Bronchial epithelial cell (primary cell): ENCODE measurements around the gene CSF3. TPM values are rescaled to one million over a fixed set of nuclear protein-coding genes. Genes with fewer than 3 reads are reported as not detected.

Experiments
- DNase-seq: peaks from one replicate; pipeline ENCODE4 v3.0.0-alpha.2; 2010; ENCODE audit warnings: low read depth
- FAIRE-seq: peaks from 2 replicates; lab custom pipeline; 2011; peaks lifted over from hg19 to GRCh38; lab: Jason Lieb, UNC
- H3K27me3 ChIP-seq: 2 replicates; pipeline ENCODE4 v1.5.1; 2011; ENCODE audit warnings: low read length; ENCODE audit not compliant: control insufficient read depth, insufficient read depth
- H3K36me3 ChIP-seq: 2 replicates; pipeline ENCODE4 v1.5.1; 2011; ENCODE audit warnings: low read length; ENCODE audit not compliant: control insufficient read depth, insufficient read depth
- H3K4me3 ChIP-seq: 2 replicates; pipeline ENCODE4 v1.5.1; 2011; ENCODE audit warnings: mild to moderate bottlenecking, low read depth, low read length, control low read depth
- CTCF ChIP-seq: IDR thresholded peaks from 2 replicates; pipeline ENCODE4 v1.5.1; 2011; ENCODE audit warnings: mild to moderate bottlenecking, moderate library complexity, low read length, control low read depth, inconsistent platforms; ENCODE audit not compliant: insufficient read depth, severe bottlenecking
- total RNA-seq: library from RNA; depleted of rRNA; stranded (reverse); fragments of >200 nt; gene quantifications from 2 replicates; pipeline ENCODE4 v1.2.1, GENCODE V29; 2014

CSF3 gene
- total RNA-seq, 1 donor from 2014 or later = under 0.01 TPM

DNA sequence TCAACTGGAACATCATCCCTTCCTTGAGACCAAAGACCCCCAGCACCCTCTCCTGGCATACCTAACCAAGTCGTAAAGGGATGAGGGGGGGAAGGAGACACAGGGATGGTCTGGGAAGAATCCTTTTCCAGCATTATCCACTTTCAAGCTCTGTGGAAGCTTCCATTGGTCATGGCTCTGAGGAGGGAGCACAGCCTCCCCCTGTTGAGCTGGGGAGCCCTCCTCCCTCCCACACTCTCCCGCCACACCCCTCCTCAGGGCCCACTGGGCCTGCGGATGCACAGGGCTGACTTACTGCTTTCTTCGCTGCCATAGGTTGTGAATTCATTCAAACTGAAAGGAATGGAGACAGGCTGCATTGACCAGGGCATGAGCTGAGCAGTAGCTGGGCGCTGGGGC is 12.4 kb downstream of the CSF3 start:
- Histone ChIP-seq H3K36me3 (peaks cover 15% of the 10 kb centered on the region), H3K27me3 (no peaks in the 10 kb centered on the region), H3K4me3 (no peak overlapping the region)
- DNase-seq = no peak
- no peak for TF ChIP-seq CTCF
- no peak for FAIRE-seq

DNA sequence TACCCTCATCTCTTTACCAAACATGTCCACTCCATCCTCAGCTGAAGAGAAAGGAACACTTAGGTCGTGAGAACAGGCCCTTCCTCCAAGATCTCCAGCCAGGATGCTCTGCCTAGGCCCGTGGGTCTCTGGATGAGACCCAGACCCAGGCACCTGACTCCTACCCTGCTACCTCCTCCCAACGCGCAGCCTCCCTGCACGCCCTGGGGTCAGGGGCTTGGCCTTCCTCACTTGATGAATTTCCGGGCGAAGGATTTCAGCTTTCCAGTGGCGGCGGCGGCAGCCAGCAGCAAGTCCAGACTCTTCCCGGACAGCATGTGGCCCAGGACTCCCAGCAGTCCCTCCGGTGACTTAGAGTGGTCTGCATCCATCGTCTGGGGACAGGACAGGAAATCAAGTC is 13.4 kb downstream of the CSF3 start:
- no peaks in the 10 kb centered on the region for H3K27me3 ChIP-seq
- TF ChIP-seq CTCF = no peak
- H3K36me3 ChIP-seq = peaks cover 21% of the 10 kb centered on the region
- H3K4me3 ChIP-seq = no peak overlapping the region
- no peak for DNase-seq
- FAIRE-seq = no peak

GRCh38 chr17:40031706-40032105 is 16.5 kb downstream of the CSF3 start:
- DNase-seq = no peak
- Histone ChIP-seq H3K27me3 (no peaks in the 10 kb centered on the region), H3K36me3 (peaks cover 33% of the 10 kb centered on the region), H3K4me3 (no peak overlapping the region)
- FAIRE-seq = peak; percentile 36
- no peak for TF ChIP-seq CTCF

DNA sequence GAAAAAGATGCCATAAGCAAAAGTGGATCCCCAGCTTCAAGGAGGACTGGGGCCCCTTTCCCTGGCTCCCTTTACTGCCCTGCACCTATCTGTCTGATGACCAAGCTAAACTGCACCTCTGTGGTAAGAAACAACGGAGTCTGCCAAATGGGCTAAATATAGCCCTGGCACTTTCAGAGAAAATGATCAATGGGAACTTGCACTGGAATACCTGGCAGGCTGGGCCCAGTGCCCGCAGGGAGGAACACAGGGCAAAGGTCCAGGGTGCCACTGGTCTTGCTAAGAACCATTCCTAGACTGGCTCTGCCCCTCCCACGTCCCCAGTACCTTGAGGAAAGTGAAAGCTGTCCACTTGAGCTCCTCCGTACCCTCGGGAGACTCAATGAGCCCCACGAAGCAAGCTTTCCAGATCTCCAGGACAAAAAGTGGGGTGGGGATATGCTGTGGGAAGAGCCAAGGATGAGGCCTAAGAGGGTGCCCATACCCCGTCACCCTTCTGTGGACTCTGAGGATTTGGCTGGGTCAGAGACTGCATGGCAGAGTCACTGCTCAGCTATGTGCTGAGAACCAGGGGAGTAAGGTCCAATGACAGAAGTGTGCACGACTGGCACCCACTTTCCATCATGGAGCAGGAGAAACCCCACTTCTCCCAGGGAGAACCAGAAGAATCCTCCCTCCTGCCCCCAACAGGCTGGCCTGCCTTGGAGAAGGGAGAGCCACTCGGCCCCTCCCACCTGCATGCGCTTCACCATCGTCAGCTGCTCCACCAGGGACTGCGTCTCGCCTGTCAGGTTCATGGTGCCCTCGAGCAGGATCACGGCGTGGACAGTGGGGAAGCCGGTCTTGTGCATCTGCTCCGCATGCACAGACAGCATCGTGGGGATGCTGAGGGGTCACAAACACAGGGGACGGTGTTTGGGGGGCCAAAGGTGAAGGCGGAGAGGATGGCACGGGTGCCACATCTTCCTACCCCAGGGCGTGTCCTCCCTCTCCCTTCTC is 17.4 kb downstream of the CSF3 start:
- DNase-seq (no peak), FAIRE-seq (no peak)
- H3K27me3 ChIP-seq = no peaks in the 10 kb centered on the region
- TF ChIP-seq CTCF = no peak
- no peak overlapping the region for H3K4me3 ChIP-seq
- peaks cover 33% of the 10 kb centered on the region for H3K36me3 ChIP-seq

- no peak for TF ChIP-seq CTCF
- FAIRE-seq = no peak
- Histone ChIP-seq H3K27me3 (no peaks in the 10 kb centered on the region), H3K4me3 (no peak overlapping the region), H3K36me3 (peaks cover 33% of the 10 kb centered on the region)
- DNase-seq = no peak
Observed at GRCh38 chr17:40033339-40033738, 18.1 kb downstream of the CSF3 start.
